ENCODE data around the gene ERN2.

ERN2 gene

GRCh38 chr16:23712976-23713375 is at the start of gene ERN2:
TSS of gene ERN2 (minus strand) at chr16:23713222. CDS start at chr16:23713187, 35 bp downstream.
- Histone ChIP-seq H3K9ac (ENCODE audit: low read length) (no peak within 1 kb of the TSS), H4K20me1 (ENCODE audit: insufficient read depth, low read length) (no peaks in the 10 kb centered on the region), H3K27ac (ENCODE audit: low read length) (no peak within 1 kb of the TSS), H2AFZ (ENCODE audit: low read length) (no peak within 1 kb of the TSS), H3K27me3 (replicated peaks; ENCODE audit: insufficient read depth, low read length) (no peaks in the 10 kb centered on the region), H3K4me2 (ENCODE audit: low read depth, low read length) (no peak within 1 kb of the TSS), H3K4me1 (ENCODE audit: low read length) (no peaks in the 10 kb centered on the region), H3K36me3 (replicated peaks; ENCODE audit: insufficient read depth, low read length) (no peaks in the 10 kb centered on the region), H3K79me2 (ENCODE audit: low read length) (no peaks in the 10 kb centered on the region), H3K4me3 (ENCODE audit: low read length) (no peak within 1 kb of the TSS), H3K9me2 (replicated peaks; ENCODE audit: insufficient read depth, low read length) (no peaks in the 10 kb centered on the region), H3K9me3 (replicated peaks; ENCODE audit: insufficient read depth, low read length) (no peaks in the 10 kb centered on the region), H3F3A (ENCODE audit: insufficient read depth, low read length) (no peaks in the 10 kb centered on the region)
- TF ChIP-seq EZH2phosphoT487 (IDR thresholded peaks at IDR 0.05; ENCODE audit: low read length) (no peak), EZH2 (optimal IDR thresholded peaks at IDR 0.05; ENCODE audit: low read depth, low read length) (no peak), CTCF (IDR thresholded peaks at IDR 0.05; ENCODE audit: low read length) (no peak)
- no peak for DNase-seq

- H3K9ac ChIP-seq (ENCODE audit: low read length) = no peak overlapping the region
- TF ChIP-seq CTCF (IDR thresholded peaks at IDR 0.05; ENCODE audit: low read length) = no peak
- no peak for TF ChIP-seq EZH2 (optimal IDR thresholded peaks at IDR 0.05; ENCODE audit: low read depth, low read length)
- no peak for TF ChIP-seq EZH2phosphoT487 (IDR thresholded peaks at IDR 0.05; ENCODE audit: low read length)
- H3K4me1 ChIP-seq (ENCODE audit: low read length) = no peaks in the 10 kb centered on the region
- H3K4me2 ChIP-seq (ENCODE audit: low read depth, low read length) = no peak overlapping the region
- no peak overlapping the region for H2AFZ ChIP-seq (ENCODE audit: low read length)
- H3K9me3 ChIP-seq (replicated peaks; ENCODE audit: insufficient read depth, low read length) = no peaks in the 10 kb centered on the region
- H3K4me3 ChIP-seq (ENCODE audit: low read length) = no peak overlapping the region
- no peak for DNase-seq
- H3K27me3 ChIP-seq (replicated peaks; ENCODE audit: insufficient read depth, low read length) = no peaks in the 10 kb centered on the region
- H4K20me1 ChIP-seq (ENCODE audit: insufficient read depth, low read length) = no peaks in the 10 kb centered on the region
- no peaks in the 10 kb centered on the region for H3F3A ChIP-seq (ENCODE audit: insufficient read depth, low read length)
- H3K79me2 ChIP-seq (ENCODE audit: low read length) = no peaks in the 10 kb centered on the region
- no peaks in the 10 kb centered on the region for H3K9me2 ChIP-seq (replicated peaks; ENCODE audit: insufficient read depth, low read length)
- no peak overlapping the region for H3K27ac ChIP-seq (ENCODE audit: low read length)
- H3K36me3 ChIP-seq (replicated peaks; ENCODE audit: insufficient read depth, low read length) = no peaks in the 10 kb centered on the region
Observed at GRCh38 chr16:23757937-23758619, 45.1 kb upstream of the ERN2 start.

GRCh38 chr16:23757116-23757515 is 44.1 kb upstream of the ERN2 start:
- Histone ChIP-seq H3K27me3 (replicated peaks; ENCODE audit: insufficient read depth, low read length) (no peaks in the 10 kb centered on the region), H3K4me1 (ENCODE audit: low read length) (no peaks in the 10 kb centered on the region), H3K36me3 (replicated peaks; ENCODE audit: insufficient read depth, low read length) (no peaks in the 10 kb centered on the region), H3K79me2 (ENCODE audit: low read length) (no peaks in the 10 kb centered on the region), H3K9ac (ENCODE audit: low read length) (no peak overlapping the region), H3K27ac (ENCODE audit: low read length) (no peak overlapping the region), H3K9me2 (replicated peaks; ENCODE audit: insufficient read depth, low read length) (no peaks in the 10 kb centered on the region), H2AFZ (ENCODE audit: low read length) (no peak overlapping the region), H3K4me2 (ENCODE audit: low read depth, low read length) (no peak overlapping the region), H3K9me3 (replicated peaks; ENCODE audit: insufficient read depth, low read length) (no peaks in the 10 kb centered on the region), H4K20me1 (ENCODE audit: insufficient read depth, low read length) (no peaks in the 10 kb centered on the region), H3F3A (ENCODE audit: insufficient read depth, low read length) (no peaks in the 10 kb centered on the region), H3K4me3 (ENCODE audit: low read length) (no peak overlapping the region)
- no peak for TF ChIP-seq EZH2phosphoT487 (IDR thresholded peaks at IDR 0.05; ENCODE audit: low read length)
- no peak for TF ChIP-seq EZH2 (optimal IDR thresholded peaks at IDR 0.05; ENCODE audit: low read depth, low read length)
- DNase-seq = no peak

GRCh38 chr16:23755484-23755809 is 42.4 kb upstream of the ERN2 start:
- no peaks in the 10 kb centered on the region for H3K36me3 ChIP-seq (replicated peaks; ENCODE audit: insufficient read depth, low read length)
- no peaks in the 10 kb centered on the region for H3K9me3 ChIP-seq (replicated peaks; ENCODE audit: insufficient read depth, low read length)
- no peak for TF ChIP-seq CTCF (IDR thresholded peaks at IDR 0.05; ENCODE audit: low read length)
- TF ChIP-seq EZH2phosphoT487 (IDR thresholded peaks at IDR 0.05; ENCODE audit: low read length) = no peak
- H4K20me1 ChIP-seq (ENCODE audit: insufficient read depth, low read length) = no peaks in the 10 kb centered on the region
- H3K27me3 ChIP-seq (replicated peaks; ENCODE audit: insufficient read depth, low read length) = no peaks in the 10 kb centered on the region
- DNase-seq = no peak
- no peak overlapping the region for H3K27ac ChIP-seq (ENCODE audit: low read length)
- no peaks in the 10 kb centered on the region for H3K79me2 ChIP-seq (ENCODE audit: low read length)
- no peaks in the 10 kb centered on the region for H3F3A ChIP-seq (ENCODE audit: insufficient read depth, low read length)
- no peaks in the 10 kb centered on the region for H3K4me1 ChIP-seq (ENCODE audit: low read length)
- no peak overlapping the region for H3K4me2 ChIP-seq (ENCODE audit: low read depth, low read length)
- H3K9me2 ChIP-seq (replicated peaks; ENCODE audit: insufficient read depth, low read length) = no peaks in the 10 kb centered on the region
- H2AFZ ChIP-seq (ENCODE audit: low read length) = no peak overlapping the region
- H3K9ac ChIP-seq (ENCODE audit: low read length) = no peak overlapping the region
- H3K4me3 ChIP-seq (ENCODE audit: low read length) = no peak overlapping the region

Data from MM.1S (cell line).